ENCODE data around the gene SZRD1.

The SZRD1 gene

DNA sequence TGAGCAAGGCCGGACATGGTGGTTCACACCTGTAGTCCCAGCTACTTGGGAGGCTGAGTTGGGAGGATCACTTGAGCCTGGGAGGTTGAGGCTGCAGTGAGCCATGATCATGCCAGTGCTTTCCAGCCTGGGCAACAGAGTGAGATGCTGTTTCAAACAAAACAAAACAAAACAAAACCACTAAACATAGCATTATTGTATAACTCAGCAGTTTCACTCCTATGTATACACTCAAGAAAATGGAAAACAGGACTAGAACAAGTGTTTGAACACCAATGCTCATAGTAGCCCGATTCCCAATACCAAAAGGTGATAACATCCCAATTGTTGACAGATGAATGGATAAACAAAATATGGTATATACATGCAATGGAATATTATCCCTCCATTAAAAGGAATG, 71.5 kb downstream of the SZRD1 start:
- Histone ChIP-seq H3K4me1 (ENCODE audit: insufficient read depth, low read length, poor library complexity, severe bottlenecking) (peaks cover 22% of the 10 kb centered on the region), H4K20me1 (ENCODE audit: insufficient read depth, low read length, poor library complexity, severe bottlenecking) (peaks cover 21% of the 10 kb centered on the region), H3F3A (ENCODE audit: low read depth) (no peaks in the 10 kb centered on the region), H3K27me3 (ENCODE audit: insufficient read depth, low read length, poor library complexity, severe bottlenecking) (no peaks in the 10 kb centered on the region), H3K9me2 (replicated peaks; ENCODE audit: low read depth, low read length) (no peaks in the 10 kb centered on the region), H3K9ac (ENCODE audit: low read depth, low read length, poor library complexity, severe bottlenecking) (no peak overlapping the region), H3K4me2 (ENCODE audit: low read depth, low read length, poor library complexity, severe bottlenecking) (no peak overlapping the region), H3K4me3 (ENCODE audit: low read length, poor library complexity, severe bottlenecking) (no peak overlapping the region), H2AFZ (ENCODE audit: low read length) (no peak overlapping the region), H3K36me3 (ENCODE audit: insufficient read depth, low read length) (peaks cover 1% of the 10 kb centered on the region; the same call in 1 of the 2 replicates), H3K9me3 (ENCODE audit: insufficient read depth, low read depth, low read length) (no peaks in the 10 kb centered on the region), H3K79me2 (ENCODE audit: insufficient read depth, low read length) (peaks cover 30% of the 10 kb centered on the region)
- TF ChIP-seq EZH2phosphoT487 (IDR thresholded peaks at IDR 0.05; ENCODE audit: borderline replicate concordance) (no peak), CTCF (conservative IDR thresholded peaks at IDR 0.05; ENCODE audit: low read length) (no peak)

DNA sequence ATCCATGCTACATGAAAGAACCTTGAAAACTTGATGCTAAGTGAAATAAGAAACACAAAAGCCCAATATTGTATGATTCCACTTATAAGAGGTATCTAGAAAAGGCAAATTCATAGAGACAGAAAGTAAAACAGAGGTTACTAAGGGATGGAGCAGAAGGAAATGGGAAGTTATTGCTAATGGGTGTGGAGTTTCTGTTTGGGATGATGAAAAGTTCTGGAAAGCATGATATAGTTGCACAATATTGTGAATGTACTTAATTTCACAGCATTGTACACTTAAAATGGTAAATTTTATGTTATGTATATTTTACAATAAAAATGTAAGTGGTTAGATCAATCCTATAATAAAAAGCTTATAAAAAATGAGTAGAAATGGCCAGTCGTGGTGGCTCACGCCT, 71.9 kb downstream of the SZRD1 start:
- Histone ChIP-seq H3K79me2 (ENCODE audit: insufficient read depth, low read length) (peaks cover 34% of the 10 kb centered on the region), H3F3A (ENCODE audit: low read depth) (no peaks in the 10 kb centered on the region), H3K9me2 (replicated peaks; ENCODE audit: low read depth, low read length) (no peaks in the 10 kb centered on the region), H4K20me1 (ENCODE audit: insufficient read depth, low read length, poor library complexity, severe bottlenecking) (peaks cover 22% of the 10 kb centered on the region), H3K36me3 (ENCODE audit: insufficient read depth, low read length) (peaks cover 4% of the 10 kb centered on the region; the same call in 1 of the 2 replicates), H3K4me3 (ENCODE audit: low read length, poor library complexity, severe bottlenecking) (no peak overlapping the region), H3K4me1 (ENCODE audit: insufficient read depth, low read length, poor library complexity, severe bottlenecking) (peaks cover 22% of the 10 kb centered on the region), H3K9ac (ENCODE audit: low read depth, low read length, poor library complexity, severe bottlenecking) (no peak overlapping the region), H2AFZ (ENCODE audit: low read length) (no peak overlapping the region), H3K4me2 (ENCODE audit: low read depth, low read length, poor library complexity, severe bottlenecking) (no peak overlapping the region), H3K9me3 (ENCODE audit: insufficient read depth, low read depth, low read length) (no peaks in the 10 kb centered on the region), H3K27me3 (ENCODE audit: insufficient read depth, low read length, poor library complexity, severe bottlenecking) (no peaks in the 10 kb centered on the region)
- no peak for TF ChIP-seq CTCF (conservative IDR thresholded peaks at IDR 0.05; ENCODE audit: low read length)
- TF ChIP-seq EZH2phosphoT487 (IDR thresholded peaks at IDR 0.05; ENCODE audit: borderline replicate concordance): no peak

DNA sequence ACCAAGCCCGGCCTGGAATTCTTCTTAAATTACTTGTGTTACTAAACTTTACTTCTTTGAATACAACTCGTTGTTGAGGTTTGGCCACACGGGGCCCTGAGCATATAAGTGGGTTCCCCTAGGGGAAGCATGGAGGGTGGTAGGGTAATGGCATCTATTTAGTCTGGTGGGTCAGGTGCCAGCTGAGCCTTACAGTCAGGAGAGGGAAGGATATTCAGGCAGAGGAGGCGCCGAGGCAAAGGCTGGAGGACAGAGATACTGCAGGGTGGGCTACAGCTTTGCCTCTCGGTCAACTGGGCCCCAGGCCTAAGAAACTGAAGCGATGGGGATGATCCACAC, 73.1 kb downstream of the SZRD1 start:
- H3K79me2 ChIP-seq (ENCODE audit: insufficient read depth, low read length): peaks cover 39% of the 10 kb centered on the region
- peak overlapping the region; percentile 66 for H3K4me2 ChIP-seq (ENCODE audit: low read depth, low read length, poor library complexity, severe bottlenecking)
- H3K27me3 ChIP-seq (ENCODE audit: insufficient read depth, low read length, poor library complexity, severe bottlenecking): no peaks in the 10 kb centered on the region
- peak overlapping the region; percentile 94 for H3K4me3 ChIP-seq (ENCODE audit: low read length, poor library complexity, severe bottlenecking)
- no peaks in the 10 kb centered on the region for H3K9me3 ChIP-seq (ENCODE audit: insufficient read depth, low read depth, low read length)
- peak overlapping the region; percentile 95 for H3K9ac ChIP-seq (ENCODE audit: low read depth, low read length, poor library complexity, severe bottlenecking)
- H3F3A ChIP-seq (ENCODE audit: low read depth): no peaks in the 10 kb centered on the region
- H3K36me3 ChIP-seq (ENCODE audit: insufficient read depth, low read length): peaks cover 9% of the 10 kb centered on the region; the same call in 1 of the 2 replicates
- H3K9me2 ChIP-seq (replicated peaks; ENCODE audit: low read depth, low read length): no peaks in the 10 kb centered on the region
- H4K20me1 ChIP-seq (ENCODE audit: insufficient read depth, low read length, poor library complexity, severe bottlenecking): peaks cover 26% of the 10 kb centered on the region
- peak overlapping the region; percentile 95 for H2AFZ ChIP-seq (ENCODE audit: low read length)
- H3K4me1 ChIP-seq (ENCODE audit: insufficient read depth, low read length, poor library complexity, severe bottlenecking): peaks cover 22% of the 10 kb centered on the region
- TF ChIP-seq EZH2phosphoT487 (IDR thresholded peaks at IDR 0.05; ENCODE audit: borderline replicate concordance): no peak
- no peak for TF ChIP-seq CTCF (conservative IDR thresholded peaks at IDR 0.05; ENCODE audit: low read length)
